ENCODE results near the gene NKIRAS2. TPM values are rescaled to one million over a fixed set of nuclear protein-coding genes. Genes with fewer than 3 reads are reported as not detected.

The NKIRAS2 gene
- total and polyA plus RNA-seq, 2 of the 13 experiments (the other 11 are each of a cell fraction or from before 2014, with no cell fraction given), result 27.9 to 42.0 TPM

DNA sequence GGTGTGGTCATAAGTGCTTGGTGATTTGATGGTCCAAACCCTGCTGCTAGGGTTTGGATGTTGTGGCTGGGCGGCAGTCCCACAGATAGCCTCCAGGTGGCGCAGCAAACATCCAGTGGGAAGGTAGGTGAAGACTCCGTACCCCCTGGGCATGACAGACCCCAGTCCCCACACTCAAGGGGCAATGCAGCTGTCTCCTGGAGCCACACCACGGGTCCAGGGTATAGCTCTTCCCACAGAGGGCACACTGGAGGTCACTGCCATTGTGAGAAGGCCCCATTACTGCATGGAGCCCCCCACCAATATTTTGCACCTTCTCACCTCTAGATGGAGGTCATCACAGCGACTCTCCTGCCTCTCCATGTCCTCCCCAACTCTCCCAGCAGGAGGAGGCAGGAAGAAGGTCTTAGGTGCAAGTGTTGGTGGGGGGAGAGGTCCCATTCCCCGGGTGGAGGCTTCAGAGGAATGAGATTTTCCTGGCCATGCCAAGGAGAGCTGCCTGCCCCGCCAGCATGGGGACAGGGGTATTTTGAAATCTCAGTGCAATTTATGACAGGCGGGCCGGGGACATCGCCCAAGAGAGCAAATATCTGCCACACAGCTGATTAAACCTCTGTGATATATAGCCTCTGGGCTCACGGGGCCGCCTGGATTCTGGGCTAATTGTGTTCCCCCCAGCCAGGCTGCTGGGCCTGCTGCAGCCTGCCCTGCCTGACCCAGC lies 47.6 kb downstream of the NKIRAS2 start (continued):
- TF ChIP-seq ZNF567 (CRISPR knock-in tag; IDR thresholded peaks at IDR 0.05; ENCODE audit: borderline replicate concordance) (0 out of 2 replicates have a peak, but pooled peaks have one; percentile 21), FOXO1 (CRISPR knock-in tag; IDR thresholded peaks at IDR 0.05) (0 out of 2 replicates have a peak, but pooled peaks have one; percentile 39), GABPB1 (CRISPR knock-in tag; IDR thresholded peaks at IDR 0.05) (0 out of 2 replicates have a peak, but pooled peaks have one; percentile 19), ARNT2 (CRISPR knock-in tag; IDR thresholded peaks at IDR 0.05; ENCODE audit: low read depth) (no peak; the same call in 1 of the 2 replicates), ZNF484 (CRISPR knock-in tag; IDR thresholded peaks at IDR 0.05; ENCODE audit: borderline replicate concordance, low read depth) (no peak), ZNF460 (CRISPR knock-in tag; IDR thresholded peaks at IDR 0.05; ENCODE audit: borderline replicate concordance) (no peak), HNRNPLL (IDR thresholded peaks at IDR 0.05; ENCODE audit: low read depth, low read length, poor library complexity, severe bottlenecking) (no peak), DNMT1 (CRISPR knock-in tag; IDR thresholded peaks at IDR 0.05) (0 out of 2 replicates have a peak, but pooled peaks have one; percentile 47), MTF1 (CRISPR knock-in tag; IDR thresholded peaks at IDR 0.05) (no peak), ZNF383 (CRISPR knock-in tag; IDR thresholded peaks at IDR 0.05; ENCODE audit: borderline replicate concordance) (no peak), REPIN1 (CRISPR knock-in tag; IDR thresholded peaks at IDR 0.05; ENCODE audit: borderline replicate concordance, low read depth) (no peak; the same call in 1 of the 2 replicates)
- TF ChIP-seq, protein P1, sequence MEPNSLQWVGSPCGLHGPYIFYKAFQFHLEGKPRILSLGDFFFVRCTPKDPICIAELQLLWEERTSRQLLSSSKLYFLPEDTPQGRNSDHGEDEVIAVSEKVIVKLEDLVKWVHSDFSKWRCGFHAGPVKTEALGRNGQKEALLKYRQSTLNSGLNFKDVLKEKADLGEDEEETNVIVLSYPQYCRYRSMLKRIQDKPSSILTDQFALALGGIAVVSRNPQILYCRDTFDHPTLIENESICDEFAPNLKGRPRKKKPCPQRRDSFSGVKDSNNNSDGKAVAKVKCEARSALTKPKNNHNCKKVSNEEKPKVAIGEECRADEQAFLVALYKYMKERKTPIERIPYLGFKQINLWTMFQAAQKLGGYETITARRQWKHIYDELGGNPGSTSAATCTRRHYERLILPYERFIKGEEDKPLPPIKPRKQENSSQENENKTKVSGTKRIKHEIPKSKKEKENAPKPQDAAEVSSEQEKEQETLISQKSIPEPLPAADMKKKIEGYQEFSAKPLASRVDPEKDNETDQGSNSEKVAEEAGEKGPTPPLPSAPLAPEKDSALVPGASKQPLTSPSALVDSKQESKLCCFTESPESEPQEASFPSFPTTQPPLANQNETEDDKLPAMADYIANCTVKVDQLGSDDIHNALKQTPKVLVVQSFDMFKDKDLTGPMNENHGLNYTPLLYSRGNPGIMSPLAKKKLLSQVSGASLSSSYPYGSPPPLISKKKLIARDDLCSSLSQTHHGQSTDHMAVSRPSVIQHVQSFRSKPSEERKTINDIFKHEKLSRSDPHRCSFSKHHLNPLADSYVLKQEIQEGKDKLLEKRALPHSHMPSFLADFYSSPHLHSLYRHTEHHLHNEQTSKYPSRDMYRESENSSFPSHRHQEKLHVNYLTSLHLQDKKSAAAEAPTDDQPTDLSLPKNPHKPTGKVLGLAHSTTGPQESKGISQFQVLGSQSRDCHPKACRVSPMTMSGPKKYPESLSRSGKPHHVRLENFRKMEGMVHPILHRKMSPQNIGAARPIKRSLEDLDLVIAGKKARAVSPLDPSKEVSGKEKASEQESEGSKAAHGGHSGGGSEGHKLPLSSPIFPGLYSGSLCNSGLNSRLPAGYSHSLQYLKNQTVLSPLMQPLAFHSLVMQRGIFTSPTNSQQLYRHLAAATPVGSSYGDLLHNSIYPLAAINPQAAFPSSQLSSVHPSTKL (CRISPR knock-in tag; IDR thresholded peaks at IDR 0.05), result no peak
- TF ChIP-seq, protein P2, sequence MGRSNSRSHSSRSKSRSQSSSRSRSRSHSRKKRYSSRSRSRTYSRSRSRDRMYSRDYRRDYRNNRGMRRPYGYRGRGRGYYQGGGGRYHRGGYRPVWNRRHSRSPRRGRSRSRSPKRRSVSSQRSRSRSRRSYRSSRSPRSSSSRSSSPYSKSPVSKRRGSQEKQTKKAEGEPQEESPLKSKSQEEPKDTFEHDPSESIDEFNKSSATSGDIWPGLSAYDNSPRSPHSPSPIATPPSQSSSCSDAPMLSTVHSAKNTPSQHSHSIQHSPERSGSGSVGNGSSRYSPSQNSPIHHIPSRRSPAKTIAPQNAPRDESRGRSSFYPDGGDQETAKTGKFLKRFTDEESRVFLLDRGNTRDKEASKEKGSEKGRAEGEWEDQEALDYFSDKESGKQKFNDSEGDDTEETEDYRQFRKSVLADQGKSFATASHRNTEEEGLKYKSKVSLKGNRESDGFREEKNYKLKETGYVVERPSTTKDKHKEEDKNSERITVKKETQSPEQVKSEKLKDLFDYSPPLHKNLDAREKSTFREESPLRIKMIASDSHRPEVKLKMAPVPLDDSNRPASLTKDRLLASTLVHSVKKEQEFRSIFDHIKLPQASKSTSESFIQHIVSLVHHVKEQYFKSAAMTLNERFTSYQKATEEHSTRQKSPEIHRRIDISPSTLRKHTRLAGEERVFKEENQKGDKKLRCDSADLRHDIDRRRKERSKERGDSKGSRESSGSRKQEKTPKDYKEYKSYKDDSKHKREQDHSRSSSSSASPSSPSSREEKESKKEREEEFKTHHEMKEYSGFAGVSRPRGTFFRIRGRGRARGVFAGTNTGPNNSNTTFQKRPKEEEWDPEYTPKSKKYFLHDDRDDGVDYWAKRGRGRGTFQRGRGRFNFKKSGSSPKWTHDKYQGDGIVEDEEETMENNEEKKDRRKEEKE (IDR thresholded peaks at IDR 0.05), result no peak
- TF ChIP-seq, protein P3, sequence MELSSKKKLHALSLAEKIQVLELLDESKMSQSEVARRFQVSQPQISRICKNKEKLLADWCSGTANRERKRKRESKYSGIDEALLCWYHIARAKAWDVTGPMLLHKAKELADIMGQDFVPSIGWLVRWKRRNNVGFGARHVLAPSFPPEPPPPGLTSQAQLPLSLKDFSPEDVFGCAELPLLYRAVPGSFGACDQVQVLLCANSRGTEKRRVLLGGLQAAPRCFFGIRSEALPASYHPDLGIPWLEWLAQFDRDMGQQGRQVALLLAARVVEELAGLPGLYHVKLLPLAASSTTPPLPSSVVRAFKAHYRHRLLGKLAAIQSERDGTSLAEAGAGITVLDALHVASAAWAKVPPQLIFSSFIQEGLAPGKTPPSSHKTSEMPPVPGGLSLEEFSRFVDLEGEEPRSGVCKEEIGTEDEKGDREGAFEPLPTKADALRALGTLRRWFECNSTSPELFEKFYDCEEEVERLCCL (CRISPR knock-in tag; IDR thresholded peaks at IDR 0.05; ENCODE audit: borderline replicate concordance), result no peak

Measured in HepG2 (cell line).